ENCODE measurements around the gene SLC43A3. TPM values are rescaled to one million over a fixed set of nuclear protein-coding genes. Genes with fewer than 3 reads are reported as not detected.
A peak's percentile ranks its signal among the peaks of the same experiment; 100 is the strongest.

The SLC43A3 gene
- total and polyA plus RNA-seq, 2 of the 4 experiments (the other 2 are of a cell fraction): 12.7 to 21.1 TPM

GRCh38 chr11:57456960-57457642, 30.2 kb upstream of the SLC43A3 start:
- CTCF ChIA-PET: interaction anchor here (0.8 to 3.9 kb wide), 6 partner anchors 19 to 111 kb away, joined by 3 to 22 read pairs (median 6); no protein-coding TSS in a partner anchor
- H3K18ac ChIP-seq (ENCODE audit: low read depth, low read length): no peak overlapping the region
- no peak overlapping the region for H3K14ac ChIP-seq (replicated peaks; ENCODE audit: low read depth, low read length)
- H3K4me2 ChIP-seq (ENCODE audit: low read depth, low read length): peak overlapping the region; percentile 34; the same call in 1 of the 2 replicates
- POLR2A ChIA-PET (ENCODE audit: unreplicated experiment): no interaction called here
- 0% methylated on average over 9 of the region's 19 CpGs; no CpG with 5 or more reads in 1 of the 2 experiments for WGBS, 2 experiments (ENCODE audit: extremely low coverage in 2 of 2, insufficient read length in 1 of 2)
- no TSS peak for BruUV-seq (replicated peaks)
- H3K4ac ChIP-seq (ENCODE audit: low read depth, low read length): no peak overlapping the region
- intact Hi-C loops (cut with micrococcal nuclease) (loop anchor here (1.0 to 10.0 kb wide), 6 partner anchors 23 to 1055 kb away; no protein-coding TSS in a partner anchor), dilution Hi-C loops (cut with HindIII; ENCODE audit: low sequenced_read_pairs, unreplicated experiment) (no loop called here), in situ Hi-C loops (cut with MboI; ENCODE audit: low sequenced_read_pairs) (loop anchor here (5.0 to 10.0 kb wide), 2 partner anchors 70 to 188 kb away; partner anchors contain the start of gene YPEL4)
- peak; percentile 89 for ATAC-seq (ENCODE audit: low read depth)
- peak overlapping the region; percentile 60 for H2AK9ac ChIP-seq (replicated peaks; ENCODE audit: low read depth, low read length, poor library complexity)
- H3K27me3 ChIP-seq (ENCODE audit: control insufficient read depth, insufficient read depth, low read length): peaks cover 51% of the 10 kb centered on the region
- no peaks in the 10 kb centered on the region for H3K79me1 ChIP-seq (ENCODE audit: low read depth in 1 of 2, low read length in 2 of 2)
- H2AK5ac ChIP-seq (ENCODE audit: low read depth, low read length): peak overlapping the region; percentile 20; the same call in 1 of the 2 replicates
- no peaks in the 10 kb centered on the region for H3K9me3 ChIP-seq (ENCODE audit: control insufficient read depth, insufficient read depth, low read length)
- H3K4me3 ChIP-seq (ENCODE audit: insufficient read depth, low read depth, low read length): no peak overlapping the region
- H4K5ac ChIP-seq (ENCODE audit: low read depth, low read length): no peak overlapping the region
- no peak overlapping the region for H3K56ac ChIP-seq (ENCODE audit: extremely low read depth, insufficient read depth, low read length)
- no peak overlapping the region for H3K27ac ChIP-seq (ENCODE audit: insufficient read depth, low read length)
- H4K8ac ChIP-seq (ENCODE audit: low read depth in 2 of 2, low read length in 2 of 2): peak overlapping the region in 1 of 2 experiments; percentile 50; a peak in 1 of 4 replicates
- H3K9me1 ChIP-seq (ENCODE audit: insufficient read depth, low read length): 0 out of 2 replicates have a peak, but pooled peaks cover 4% of the 10 kb centered on the region
- no peaks in the 10 kb centered on the region for H4K20me1 ChIP-seq (ENCODE audit: insufficient read depth, low read length)
- peak; percentile 77 for DNase-seq
- no peak overlapping the region for H3K23ac ChIP-seq (ENCODE audit: low read depth, low read length)
- peak overlapping the region; percentile 11 for H2AFZ ChIP-seq (replicated peaks; ENCODE audit: low read length, poor library complexity)
- no peak overlapping the region for H2BK15ac ChIP-seq (ENCODE audit: low read depth, low read length)
- no peak overlapping the region for H4K91ac ChIP-seq (ENCODE audit: insufficient read depth, low read depth, low read length)
- H2BK20ac ChIP-seq (ENCODE audit: low read depth, low read length): no peak overlapping the region; the same call in 1 of the 2 replicates
- H3K9ac ChIP-seq (ENCODE audit: low read depth, low read length): no peak overlapping the region
- peaks cover 3% of the 10 kb centered on the region; the same call in 1 of the 2 replicates for H3K4me1 ChIP-seq (ENCODE audit: control insufficient read depth, insufficient read depth, low read length)
- no peaks in the 10 kb centered on the region for H3K36me3 ChIP-seq (ENCODE audit: control insufficient read depth, insufficient read depth, low read length)
- no peak overlapping the region for H2BK120ac ChIP-seq (ENCODE audit: low read depth, low read length)
- H2BK5ac ChIP-seq (ENCODE audit: low read depth, low read length, poor library complexity, severe bottlenecking): no peak overlapping the region
- TF ChIP-seq SMC3 (IDR thresholded peaks at IDR 0.05; ENCODE audit: low read depth, low read length): peak; percentile 93
- no peak for TF ChIP-seq POLR2A (IDR thresholded peaks at IDR 0.05; ENCODE audit: low read depth, low read length)
- TF ChIP-seq MAFK (IDR thresholded peaks at IDR 0.05; ENCODE audit: low read depth, low read length): no peak
- TF ChIP-seq CEBPB (IDR thresholded peaks at IDR 0.05; ENCODE audit: low read depth, low read length): no peak
- TF ChIP-seq ELK1 (IDR thresholded peaks at IDR 0.05; ENCODE audit: borderline replicate concordance, low read depth, low read length): no peak
- no peak for TF ChIP-seq USF2 (IDR thresholded peaks at IDR 0.05; ENCODE audit: low read depth, low read length)
- TF ChIP-seq MXI1 (IDR thresholded peaks at IDR 0.05; ENCODE audit: borderline replicate concordance, low read depth, low read length): no peak
- TF ChIP-seq MAZ (IDR thresholded peaks at IDR 0.05; ENCODE audit: borderline replicate concordance, low read depth, low read length): peak; percentile 54; the same call in 1 of the 2 replicates
- TF ChIP-seq FOS (IDR thresholded peaks at IDR 0.05; ENCODE audit: low read depth, low read length): no peak
- no peak for TF ChIP-seq NFE2L2 (IDR thresholded peaks at IDR 0.05; ENCODE audit: low read depth, low read length)
- no peak for TF ChIP-seq CHD1 (IDR thresholded peaks at IDR 0.05; ENCODE audit: low read depth, low read length)
- TF ChIP-seq RAD21 (IDR thresholded peaks at IDR 0.05; ENCODE audit: low read length): peak; percentile 92
- no peak for TF ChIP-seq RFX5 (IDR thresholded peaks at IDR 0.05; ENCODE audit: low read depth, low read length)
- TF ChIP-seq RCOR1 (IDR thresholded peaks at IDR 0.05; ENCODE audit: insufficient replicate concordance, low read length): no peak

Data from IMR-90 (cell line).